HepG2 (cell line): ENCODE results near the gene LSM10.

Experiments used
- KDM4B ChIP-seq: sonication (generic); formaldehyde crosslinking; IDR thresholded peaks from 2 replicates; pipeline ENCODE4 v1.4.0; 2020; ENCODE audit warnings: missing genetic modification reagents
- POLR2AphosphoS5 ChIP-seq: IDR thresholded peaks from 2 replicates; pipeline ENCODE4 v1.6.1; 2012; ENCODE audit warnings: low read depth, low read length
- ZNF510 ChIP-seq: sonication (generic); formaldehyde crosslinking; IDR thresholded peaks from 2 replicates; pipeline ENCODE4 v1.4.0; 2020; ENCODE audit warnings: low read depth, mild to moderate bottlenecking, missing genetic modification reagents
- ZNF629 ChIP-seq: sonication (generic); formaldehyde crosslinking; conservative IDR thresholded peaks from 2 replicates; pipeline ENCODE4 v1.5.0; 2020; ENCODE audit warnings: missing genetic modification reagents
- TF ChIP-seq, protein P1 (sequence below): IDR thresholded peaks from 2 replicates; pipeline ENCODE4 v1.6.1; 2016

DNA sequence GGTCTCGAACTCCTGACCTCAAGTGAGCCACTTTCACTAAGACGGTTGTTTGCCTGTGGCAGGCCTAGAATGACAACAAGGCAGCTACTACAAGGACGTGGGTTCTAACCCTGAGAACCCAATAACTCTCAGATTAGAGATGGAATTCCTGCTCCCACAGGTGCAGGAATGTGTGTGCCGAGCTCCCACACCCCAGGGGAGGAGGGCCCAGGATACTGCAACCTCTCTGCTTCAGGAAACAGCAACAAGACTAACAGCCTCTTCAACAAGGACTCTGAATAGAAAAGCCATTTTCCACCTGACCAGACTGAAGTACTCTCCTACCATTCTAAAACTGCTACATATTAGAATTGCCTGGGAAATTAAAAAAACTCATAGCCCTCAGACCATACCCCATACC is 4.9 kb downstream of the LSM10 start:
- TF ChIP-seq POLR2AphosphoS5 (no peak), KDM4B (no peak), ZNF510 (no peak), ZNF629 (CRISPR knock-in tag) (no peak)
- TF ChIP-seq, protein P1, sequence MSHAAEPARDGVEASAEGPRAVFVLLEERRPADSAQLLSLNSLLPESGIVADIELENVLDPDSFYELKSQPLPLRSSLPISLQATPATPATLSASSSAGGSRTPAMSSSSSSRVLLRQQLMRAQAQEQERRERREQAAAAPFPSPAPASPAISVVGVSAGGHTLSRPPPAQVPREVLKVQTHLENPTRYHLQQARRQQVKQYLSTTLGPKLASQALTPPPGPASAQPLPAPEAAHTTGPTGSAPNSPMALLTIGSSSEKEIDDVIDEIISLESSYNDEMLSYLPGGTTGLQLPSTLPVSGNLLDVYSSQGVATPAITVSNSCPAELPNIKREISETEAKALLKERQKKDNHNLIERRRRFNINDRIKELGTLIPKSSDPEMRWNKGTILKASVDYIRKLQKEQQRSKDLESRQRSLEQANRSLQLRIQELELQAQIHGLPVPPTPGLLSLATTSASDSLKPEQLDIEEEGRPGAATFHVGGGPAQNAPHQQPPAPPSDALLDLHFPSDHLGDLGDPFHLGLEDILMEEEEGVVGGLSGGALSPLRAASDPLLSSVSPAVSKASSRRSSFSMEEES (CRISPR knock-in tag) = no peak
